Stimulated activated naive CD4-positive, alpha-beta T cell (primary cell): ENCODE data around the gene ALDH1A1.

ENCODE experiments used
- DNase-seq, 6 experiments: peaks; one replicate each; lab custom pipeline; 2025; lab: John Stamatoyannopoulos, UW

The ALDH1A1 gene

GRCh38 chr9:72979405-72980100 is 26.7 kb upstream of the ALDH1A1 start:
- DNase-seq: no peak

DNA sequence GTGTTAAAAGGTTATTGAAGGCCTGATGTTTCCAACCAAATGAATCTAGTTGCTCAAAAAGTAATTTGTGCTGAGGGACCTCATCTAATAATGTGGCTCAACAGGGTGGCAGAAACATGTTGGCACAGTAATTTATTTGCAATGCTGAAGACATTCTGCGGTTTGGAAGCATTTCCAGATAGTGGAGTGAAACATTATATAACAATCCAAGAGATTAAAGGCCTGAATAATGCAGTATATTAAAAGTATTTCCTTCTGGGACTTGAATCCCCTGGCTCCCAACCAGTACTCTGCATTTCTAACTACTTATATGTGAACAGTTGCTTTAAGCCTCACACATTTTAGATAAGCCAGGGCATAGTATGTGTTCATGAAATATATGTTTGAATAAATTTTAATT is 25.9 kb upstream of the ALDH1A1 start:
- no peak for DNase-seq

DNA sequence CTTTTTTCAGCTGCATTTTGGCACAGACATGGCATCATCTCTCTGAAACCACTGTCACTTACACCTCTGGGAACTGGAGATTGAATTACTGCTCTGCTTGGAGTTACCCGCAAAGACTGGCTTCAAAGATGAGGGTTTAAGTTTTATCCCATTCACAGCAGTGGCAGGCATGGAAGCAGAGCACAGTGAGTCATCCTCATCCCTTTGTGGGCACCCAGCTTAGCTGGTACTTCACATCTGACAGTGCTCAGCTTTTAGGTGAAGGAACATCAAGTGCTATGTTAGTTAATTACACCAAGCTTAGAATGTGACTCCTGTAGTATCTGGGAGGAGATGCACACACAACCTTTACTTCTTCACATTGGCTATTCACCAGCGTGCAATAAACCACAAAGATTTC is 24.8 kb upstream of the ALDH1A1 start:
- DNase-seq: no peak

DNA sequence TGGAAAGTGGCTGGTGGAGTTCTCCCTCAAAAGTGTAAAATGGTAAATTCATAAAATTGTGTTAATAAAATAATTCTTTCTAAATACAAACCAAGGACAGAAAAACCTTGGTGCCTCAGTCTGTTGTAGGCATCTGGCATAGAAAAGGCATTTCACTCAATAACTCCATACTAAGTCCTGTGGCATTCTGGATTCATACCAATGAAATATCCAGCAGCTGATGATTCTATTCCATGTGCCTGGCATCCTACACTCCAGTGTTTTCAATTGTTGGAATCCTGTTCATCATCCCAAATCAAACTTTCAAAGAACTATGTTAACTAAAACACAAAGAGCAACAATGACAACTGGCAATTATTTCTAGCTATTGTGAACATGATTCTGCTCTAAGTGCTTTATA is 21.6 kb upstream of the ALDH1A1 start:
- DNase-seq: no peak

- DNase-seq: no peak
Measured at GRCh38 chr9:72972636-72973035, 19.8 kb upstream of the ALDH1A1 start.

- no peak for DNase-seq
Measured at GRCh38 chr9:72971411-72971810, 18.6 kb upstream of the ALDH1A1 start.

GRCh38 chr9:72960446-72960845 is 7.6 kb upstream of the ALDH1A1 start:
- DNase-seq: no peak

GRCh38 chr9:72958485-72959281 is 5.8 kb upstream of the ALDH1A1 start:
- DNase-seq: no peak

GRCh38 chr9:72955571-72955970 is 2.7 kb upstream of the ALDH1A1 start:
- DNase-seq: no peak

- no peak for DNase-seq
Measured at GRCh38 chr9:72955126-72955455, 2.2 kb upstream of the ALDH1A1 start.

GRCh38 chr9:72954431-72955125 is 1.7 kb upstream of the ALDH1A1 start:
- DNase-seq: no peak

- no peak for DNase-seq
Measured at GRCh38 chr9:72952381-72952690, 517 bp downstream of the ALDH1A1 start.

- no peak for DNase-seq
Measured at GRCh38 chr9:72951520-72952380, 1.1 kb downstream of the ALDH1A1 start.

GRCh38 chr9:72950875-72951442 is 1.9 kb downstream of the ALDH1A1 start:
- no peak for DNase-seq

- DNase-seq: no peak
Measured at GRCh38 chr9:72949918-72950325, 2.9 kb downstream of the ALDH1A1 start.

GRCh38 chr9:72949244-72949582 is 3.6 kb downstream of the ALDH1A1 start:
- DNase-seq: no peak

GRCh38 chr9:72948575-72949243 is 4.1 kb downstream of the ALDH1A1 start:
- DNase-seq: no peak

- DNase-seq: no peak
Measured at GRCh38 chr9:72947984-72948465, 4.8 kb downstream of the ALDH1A1 start.

GRCh38 chr9:72946821-72947220 is 6.0 kb downstream of the ALDH1A1 start:
- DNase-seq: no peak

DNA sequence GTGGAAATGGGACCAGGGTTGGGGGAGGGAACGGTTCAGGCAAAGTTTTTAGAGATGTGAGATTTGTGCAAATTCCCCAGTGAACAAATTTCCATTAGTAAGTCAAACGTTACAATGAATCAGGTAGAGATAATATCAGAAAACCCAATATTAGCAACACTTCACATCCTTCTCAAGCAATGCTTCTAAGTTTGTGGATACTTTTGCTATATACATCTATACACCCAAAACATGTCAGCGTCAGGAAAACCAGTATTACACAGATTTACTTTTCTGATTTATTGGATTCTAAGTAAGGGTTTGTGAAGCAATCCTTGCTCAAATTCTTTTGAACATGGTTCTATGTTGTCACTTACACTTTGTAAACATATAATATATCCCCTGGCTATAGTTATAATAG is 6.5 kb downstream of the ALDH1A1 start:
- DNase-seq: no peak

- no peak for DNase-seq
Measured at GRCh38 chr9:72945391-72945790, 7.5 kb downstream of the ALDH1A1 start.
